Endothelial cell of umbilical vein (primary cell): ENCODE results near the gene UTF1. TPM values are rescaled to one million over a fixed set of nuclear protein-coding genes. Genes with fewer than 3 reads are reported as not detected.

Experiments
- BruUV-seq: library from RNA; stranded (reverse); fragments of 400-500 nt; replicated peaks from 2 replicates; lab custom pipeline; 2021; lab: Mats Ljungman, UMichigan
- CTCF ChIA-PET: fragments of 300-600, 350-600 bp; sonication (Branson Sonifier 250); formaldehyde crosslinking; loops from one replicate; lab custom pipeline; 2021; ENCODE audit warnings: antibody characterized with exemption, inconsistent platforms; lab: Charles Lee
- POLR2A ChIA-PET: fragments of 300-600, 350-600 bp; sonication (Branson Sonifier 250); formaldehyde crosslinking; loops from one replicate; lab custom pipeline; 2021; ENCODE audit warnings: antibody characterized with exemption, inconsistent platforms; lab: Charles Lee
- DNase-seq: peaks from one replicate; pipeline ENCODE4 v3.0.0-alpha.2; 2011; ENCODE audit warnings: low read depth, low spot score
- FAIRE-seq: peaks from 2 replicates; lab custom pipeline; 2011; peaks lifted over from hg19 to GRCh38; lab: Jason Lieb, UNC
- H2AFZ ChIP-seq: 2 replicates; pipeline ENCODE4 v1.6.0; 2012; ENCODE audit warnings: low read depth, low read length, control low read depth, inconsistent platforms
- H3K27ac ChIP-seq: 2 replicates; pipeline ENCODE4 v1.5.1; 2011; ENCODE audit warnings: low read depth, mild to moderate bottlenecking, control low read depth, low read length, moderate library complexity; ENCODE audit not compliant: insufficient read depth
- H3K27me3 ChIP-seq, 2 experiments: 2 replicates each; pipeline versions ENCODE4 v1.6.0 to v1.6.1; 2011; ENCODE audit warnings: low read length in 2 of 2, mixed read lengths in 1 of 2; ENCODE audit not compliant: control insufficient read depth in 2 of 2, insufficient read depth in 2 of 2
- H3K36me3 ChIP-seq, 2 experiments: 2 replicates in 1 of 2; 3 replicates in 1 of 2; pipeline ENCODE4 v1.5.1; 2011; ENCODE audit warnings: low read length in 2 of 2, mild to moderate bottlenecking in 1 of 2, moderate library complexity in 1 of 2; ENCODE audit not compliant: control insufficient read depth in 2 of 2, insufficient read depth in 2 of 2; ENCODE audit errors: extremely low read depth in 1 of 2
- H3K4me1 ChIP-seq: 3 replicates; pipeline ENCODE4 v1.5.1; 2011; ENCODE audit warnings: mild to moderate bottlenecking, low read length; ENCODE audit not compliant: control insufficient read depth, insufficient read depth; ENCODE audit errors: extremely low read depth
- H3K4me2 ChIP-seq: 2 replicates; pipeline ENCODE4 v1.6.1; 2011; ENCODE audit warnings: low read length, control low read depth, mixed read lengths; ENCODE audit not compliant: insufficient read depth
- H3K4me3 ChIP-seq, 3 experiments: fragments of 200-600 bp in 1 of 3; sonication (generic), shearing (Covaris generic) in 1 of 3; replicated peaks in 1 of 3; 2 replicates each; pipeline ENCODE4 v1.5.1; 2011 to 2016; ENCODE audit warnings: control low read depth in 3 of 3, low read length in 3 of 3, mild to moderate bottlenecking in 2 of 3, inconsistent platforms in 1 of 3, low read depth in 1 of 3, moderate library complexity in 1 of 3; ENCODE audit not compliant: insufficient read depth in 1 of 3
- H3K79me2 ChIP-seq: 2 replicates; pipeline ENCODE4 v1.6.0; 2012; ENCODE audit warnings: low read length, inconsistent platforms; ENCODE audit not compliant: control insufficient read depth, insufficient read depth
- H3K9ac ChIP-seq: replicated peaks from 2 replicates; pipeline ENCODE3; 2011; ENCODE audit warnings: low read length, control low read depth; ENCODE audit not compliant: insufficient read depth; ENCODE audit errors: extremely low read depth
- H3K9me1 ChIP-seq: replicated peaks from 3 replicates; pipeline ENCODE4 v1.6.0; 2011; ENCODE audit warnings: mild to moderate bottlenecking, low read length; ENCODE audit not compliant: control insufficient read depth, insufficient read depth; ENCODE audit errors: extremely low read depth
- H3K9me3 ChIP-seq: replicated peaks from 2 replicates; pipeline ENCODE4 v1.5.1; 2012; ENCODE audit warnings: low read length, inconsistent platforms; ENCODE audit not compliant: control insufficient read depth, insufficient read depth
- H4K20me1 ChIP-seq: replicated peaks from 2 replicates; pipeline ENCODE3; 2011; ENCODE audit warnings: mild to moderate bottlenecking, low read length; ENCODE audit not compliant: control insufficient read depth, insufficient read depth; ENCODE audit errors: extremely low read depth
- EZH2 ChIP-seq: IDR thresholded peaks from 2 replicates; pipeline ENCODE4 v1.6.1; 2012; ENCODE audit warnings: borderline replicate concordance, low read depth, mild to moderate bottlenecking, moderate library complexity, low read length, inconsistent platforms; ENCODE audit not compliant: severe bottlenecking
- FOS ChIP-seq: IDR thresholded peaks from 2 replicates; pipeline ENCODE4 v1.6.1; 2011; ENCODE audit warnings: mild to moderate bottlenecking, low read length, moderate library complexity, borderline replicate concordance; ENCODE audit not compliant: insufficient read depth
- GATA2 ChIP-seq: IDR thresholded peaks from 2 replicates; pipeline ENCODE4 v1.7.0; 2011; ENCODE audit warnings: low read depth, mild to moderate bottlenecking, moderate library complexity, mixed read lengths, low read length; ENCODE audit not compliant: insufficient read length, insufficient read depth
- POLR2A ChIP-seq: IDR thresholded peaks from 2 replicates; pipeline ENCODE4 v1.6.1; 2012; ENCODE audit warnings: low read depth, mild to moderate bottlenecking, control low read depth, low read length
- POLR2AphosphoS5 ChIP-seq: IDR thresholded peaks from 2 replicates; pipeline ENCODE4 v1.6.1; 2012; ENCODE audit warnings: low read depth, mild to moderate bottlenecking, control low read depth, low read length, moderate library complexity; ENCODE audit not compliant: insufficient read depth
- dilution Hi-C: fragments of 300-500 bp; cut with MboI; formaldehyde crosslinking; loops from one replicate; pipeline ENCODE4 v1.15.0; 2019; ENCODE audit warnings: low sequenced_read_pairs; ENCODE audit not compliant: extremely low pct_ligation_motif_present
- intact Hi-C: fragments of 100-400 bp; cut with micrococcal nuclease; formaldehyde crosslinking; loops from one replicate; pipeline ENCODE4 v1.10.0; 2022
- polyA plus RNA-seq, 4 experiments: library from polyadenylated mRNA; depleted of rRNA in 3 of 4; stranded (reverse) in 3 of 4; unstranded in 1 of 4; fragments of >200 nt; gene quantifications; 2 replicates each; pipeline versions ENCODE4 v1.2.1 to v1.2.3, GENCODE V29; 2011 to 2012; ENCODE audit warnings: missing spikeins in 1 of 4
- total RNA-seq: library from RNA; stranded (reverse); gene quantifications from 2 replicates; pipeline ENCODE4 v1.2.3, GENCODE V29; 2021
- TF ChIP-seq, protein P1 (sequence below), 2 donors: IDR thresholded peaks; 1 replicate in 1 of 2; 2 replicates in 1 of 2; pipeline ENCODE4 v1.5.1; 2011; ENCODE audit warnings: low read length in 2 of 2, mild to moderate bottlenecking in 2 of 2, moderate library complexity in 2 of 2, control low read depth in 1 of 2, inconsistent platforms in 1 of 2, low read depth in 1 of 2; ENCODE audit not compliant: insufficient read depth in 1 of 2; ENCODE audit errors: extremely low read depth in 1 of 2
- TF ChIP-seq, protein P2 (sequence below): IDR thresholded peaks from 2 replicates; pipeline ENCODE4 v1.6.1; 2011; ENCODE audit not compliant: insufficient read depth, insufficient read length

Gene UTF1
- total and polyA plus RNA-seq, 2 donors (not counting 3 experiments of a cell fraction or from before 2014, with no cell fraction given) = not detected

DNA sequence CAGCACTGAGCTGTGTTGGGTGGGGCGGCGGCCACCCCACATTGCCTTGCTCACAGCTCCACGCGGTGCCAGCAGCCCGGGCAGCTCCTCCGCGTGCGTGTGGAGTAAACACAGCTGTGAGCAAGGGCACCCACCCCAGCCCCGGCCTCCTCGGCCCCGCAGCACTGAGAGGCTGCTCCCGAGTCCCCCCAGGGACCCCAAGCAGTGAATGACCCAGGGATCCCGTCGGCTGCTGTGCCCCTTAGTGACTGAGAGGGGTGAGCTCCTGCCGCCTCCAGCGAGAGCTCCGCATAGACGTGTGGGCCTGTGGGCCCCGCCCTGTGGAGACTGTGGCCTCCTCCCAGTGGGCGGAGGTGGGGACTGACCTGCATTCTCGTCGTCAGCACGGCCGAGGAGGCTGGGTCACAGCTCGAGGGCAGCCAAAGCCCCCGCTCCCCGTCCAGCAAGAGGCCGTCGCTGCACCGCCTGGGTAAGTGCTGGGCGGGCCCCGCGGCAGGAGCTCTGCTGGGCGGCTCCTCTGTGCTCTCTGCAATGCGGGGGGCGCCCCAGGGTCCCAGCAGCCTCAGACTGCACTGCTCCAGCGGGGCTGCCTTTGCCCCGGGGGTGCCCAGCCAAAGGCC is 29.9 kb upstream of the UTF1 start:
- TF ChIP-seq POLR2AphosphoS5 (no peak), FOS (no peak), GATA2 (no peak), EZH2 (no peak), POLR2A (no peak)
- TF ChIP-seq, protein P1, sequence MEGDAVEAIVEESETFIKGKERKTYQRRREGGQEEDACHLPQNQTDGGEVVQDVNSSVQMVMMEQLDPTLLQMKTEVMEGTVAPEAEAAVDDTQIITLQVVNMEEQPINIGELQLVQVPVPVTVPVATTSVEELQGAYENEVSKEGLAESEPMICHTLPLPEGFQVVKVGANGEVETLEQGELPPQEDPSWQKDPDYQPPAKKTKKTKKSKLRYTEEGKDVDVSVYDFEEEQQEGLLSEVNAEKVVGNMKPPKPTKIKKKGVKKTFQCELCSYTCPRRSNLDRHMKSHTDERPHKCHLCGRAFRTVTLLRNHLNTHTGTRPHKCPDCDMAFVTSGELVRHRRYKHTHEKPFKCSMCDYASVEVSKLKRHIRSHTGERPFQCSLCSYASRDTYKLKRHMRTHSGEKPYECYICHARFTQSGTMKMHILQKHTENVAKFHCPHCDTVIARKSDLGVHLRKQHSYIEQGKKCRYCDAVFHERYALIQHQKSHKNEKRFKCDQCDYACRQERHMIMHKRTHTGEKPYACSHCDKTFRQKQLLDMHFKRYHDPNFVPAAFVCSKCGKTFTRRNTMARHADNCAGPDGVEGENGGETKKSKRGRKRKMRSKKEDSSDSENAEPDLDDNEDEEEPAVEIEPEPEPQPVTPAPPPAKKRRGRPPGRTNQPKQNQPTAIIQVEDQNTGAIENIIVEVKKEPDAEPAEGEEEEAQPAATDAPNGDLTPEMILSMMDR (IDR thresholded peaks at IDR 0.05; ENCODE audit: extremely low read depth in 1 of 2, insufficient read depth in 1 of 2, low read depth in 1 of 2, low read length in 2 of 2) = no peak
- TF ChIP-seq, protein P2, sequence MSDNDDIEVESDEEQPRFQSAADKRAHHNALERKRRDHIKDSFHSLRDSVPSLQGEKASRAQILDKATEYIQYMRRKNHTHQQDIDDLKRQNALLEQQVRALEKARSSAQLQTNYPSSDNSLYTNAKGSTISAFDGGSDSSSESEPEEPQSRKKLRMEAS = no peak
- ChIA-PET CTCF (no interaction called here), POLR2A (no interaction called here)
- intact Hi-C loops (no loop called here), dilution Hi-C loops (no loop called here)
- FAIRE-seq (no peak), DNase-seq (no peak)
- H3K4me3 ChIP-seq = no peak overlapping the region
- no peak overlapping the region for H3K4me2 ChIP-seq
- H3K4me1 ChIP-seq = no peaks in the 10 kb centered on the region
- H3K36me3 ChIP-seq = no peaks in the 10 kb centered on the region
- no peak overlapping the region for H3K9ac ChIP-seq
- no peaks in the 10 kb centered on the region for H3K79me2 ChIP-seq
- H3K27me3 ChIP-seq = no peaks in the 10 kb centered on the region
- no peaks in the 10 kb centered on the region for H4K20me1 ChIP-seq
- H2AFZ ChIP-seq = no peak overlapping the region
- no TSS peak for BruUV-seq
- no peaks in the 10 kb centered on the region for H3K9me3 ChIP-seq
- H3K9me1 ChIP-seq = no peaks in the 10 kb centered on the region
- no peak overlapping the region for H3K27ac ChIP-seq
